ENCODE data around the gene NXNL2. TPM values are rescaled to one million over a fixed set of nuclear protein-coding genes. Genes with fewer than 3 reads are reported as not detected.

The NXNL2 gene
- total and polyA plus RNA-seq, 7 donors = 0.05 TPM; not detected in 6

DNA sequence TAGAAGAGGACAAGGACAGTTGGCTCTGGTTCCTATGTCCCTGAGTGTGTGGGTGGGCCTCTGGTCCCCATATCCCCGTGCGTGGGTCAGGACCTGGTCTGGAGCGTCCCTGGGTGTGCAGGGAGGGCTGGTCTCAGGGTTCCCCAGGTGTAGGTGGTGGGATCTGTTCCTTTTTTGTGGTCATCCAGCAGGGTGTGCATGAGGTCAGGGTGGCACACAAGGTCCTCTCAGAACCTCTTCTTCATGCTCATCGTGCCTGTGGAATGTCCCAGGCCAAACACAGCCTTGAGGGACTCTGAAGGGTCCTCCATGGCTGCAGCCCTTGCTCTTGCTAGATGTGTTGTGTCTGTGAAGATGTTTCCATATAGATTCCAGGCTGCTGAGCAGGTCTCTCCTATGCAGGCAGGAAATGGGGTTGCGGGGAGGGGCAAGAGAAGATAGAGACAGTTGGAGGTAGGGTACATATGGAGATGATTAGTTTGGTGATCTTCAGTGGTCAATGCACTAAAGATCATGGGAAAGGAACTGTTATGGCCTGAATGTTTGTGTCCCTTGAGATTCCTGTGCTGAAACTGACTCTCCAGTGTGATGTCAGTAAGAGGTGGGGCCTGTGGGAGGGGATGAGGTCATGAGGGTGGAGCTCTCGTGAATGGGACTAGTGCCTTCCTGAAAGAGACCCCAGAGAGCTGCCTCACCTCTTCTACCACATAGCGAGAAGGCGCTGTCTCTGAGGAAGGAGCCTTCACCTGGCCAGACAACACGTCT is 53.1 kb downstream of the NXNL2 start:
- TF ChIP-seq, protein P1, sequence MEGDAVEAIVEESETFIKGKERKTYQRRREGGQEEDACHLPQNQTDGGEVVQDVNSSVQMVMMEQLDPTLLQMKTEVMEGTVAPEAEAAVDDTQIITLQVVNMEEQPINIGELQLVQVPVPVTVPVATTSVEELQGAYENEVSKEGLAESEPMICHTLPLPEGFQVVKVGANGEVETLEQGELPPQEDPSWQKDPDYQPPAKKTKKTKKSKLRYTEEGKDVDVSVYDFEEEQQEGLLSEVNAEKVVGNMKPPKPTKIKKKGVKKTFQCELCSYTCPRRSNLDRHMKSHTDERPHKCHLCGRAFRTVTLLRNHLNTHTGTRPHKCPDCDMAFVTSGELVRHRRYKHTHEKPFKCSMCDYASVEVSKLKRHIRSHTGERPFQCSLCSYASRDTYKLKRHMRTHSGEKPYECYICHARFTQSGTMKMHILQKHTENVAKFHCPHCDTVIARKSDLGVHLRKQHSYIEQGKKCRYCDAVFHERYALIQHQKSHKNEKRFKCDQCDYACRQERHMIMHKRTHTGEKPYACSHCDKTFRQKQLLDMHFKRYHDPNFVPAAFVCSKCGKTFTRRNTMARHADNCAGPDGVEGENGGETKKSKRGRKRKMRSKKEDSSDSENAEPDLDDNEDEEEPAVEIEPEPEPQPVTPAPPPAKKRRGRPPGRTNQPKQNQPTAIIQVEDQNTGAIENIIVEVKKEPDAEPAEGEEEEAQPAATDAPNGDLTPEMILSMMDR (IDR thresholded peaks at IDR 0.05) = no peak

DNA sequence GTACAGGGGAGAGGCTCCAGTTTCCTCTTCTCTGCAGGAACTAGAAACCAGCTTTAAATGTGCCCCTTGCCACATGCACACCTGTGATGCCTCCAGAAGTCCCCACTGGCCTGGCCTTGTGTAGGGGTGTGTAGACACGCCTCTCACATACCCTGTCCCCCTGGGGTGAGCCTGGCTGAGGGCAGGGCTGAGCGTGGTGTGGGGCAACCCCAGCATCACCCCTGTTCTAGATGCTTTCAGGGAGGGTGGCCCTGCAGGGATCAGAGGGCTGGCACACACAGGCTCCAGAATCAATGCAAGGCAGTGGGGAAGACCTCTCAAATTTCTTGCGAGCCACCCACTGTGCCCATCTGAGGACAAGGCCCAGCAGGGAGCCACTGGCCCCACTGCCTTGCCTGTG is 54.7 kb downstream of the NXNL2 start:
- TF ChIP-seq, protein P1 (IDR thresholded peaks at IDR 0.05) = no peak
- Histone ChIP-seq H3K4me1 (no peaks in the 10 kb centered on the region), H3K27me3 (ENCODE audit: insufficient read depth in 3 of 3, low read length in 2 of 3) (no peaks in the 10 kb centered on the region), H3K4me3 (no peak overlapping the region), H3K27ac (no peak overlapping the region), H3K36me3 (ENCODE audit: insufficient read depth in 1 of 2, low read depth in 1 of 2) (no peaks in the 10 kb centered on the region), H3K9me3 (no peaks in the 10 kb centered on the region)
- ATAC-seq (no peak), DNase-seq (no peak)
- intact Hi-C loops (cut with DNase I) = loop anchor here (5.0 to 10.0 kb wide), 2 partner anchors 413 to 695 kb away; no protein-coding TSS in a partner anchor
- WGBS, 3 donors = 96 to 100% (median 98%) methylated on average over 3 of the region's 3 CpGs

More for the DNA sequence above, 53.1 kb downstream of the NXNL2 start:
- H3K27ac ChIP-seq = no peak overlapping the region
- no peaks in the 10 kb centered on the region for H3K36me3 ChIP-seq (ENCODE audit: insufficient read depth in 1 of 2, low read depth in 1 of 2)
- no peak overlapping the region for H3K4me3 ChIP-seq
- no peaks in the 10 kb centered on the region for H3K27me3 ChIP-seq (ENCODE audit: insufficient read depth in 3 of 3, low read length in 2 of 3)
- 78 to 88% (median 87%) methylated on average over 9 of the region's 9 CpGs for WGBS, 3 donors
- intact Hi-C loops (cut with DNase I) = loop anchor here in 1 of 2 donors (10.0 kb wide), 1 partner anchor 697 kb away; no protein-coding TSS in a partner anchor
- H3K4me1 ChIP-seq = no peaks in the 10 kb centered on the region
- ATAC-seq = no peak
- H3K9me3 ChIP-seq = no peaks in the 10 kb centered on the region
- DNase-seq = no peak

DNA sequence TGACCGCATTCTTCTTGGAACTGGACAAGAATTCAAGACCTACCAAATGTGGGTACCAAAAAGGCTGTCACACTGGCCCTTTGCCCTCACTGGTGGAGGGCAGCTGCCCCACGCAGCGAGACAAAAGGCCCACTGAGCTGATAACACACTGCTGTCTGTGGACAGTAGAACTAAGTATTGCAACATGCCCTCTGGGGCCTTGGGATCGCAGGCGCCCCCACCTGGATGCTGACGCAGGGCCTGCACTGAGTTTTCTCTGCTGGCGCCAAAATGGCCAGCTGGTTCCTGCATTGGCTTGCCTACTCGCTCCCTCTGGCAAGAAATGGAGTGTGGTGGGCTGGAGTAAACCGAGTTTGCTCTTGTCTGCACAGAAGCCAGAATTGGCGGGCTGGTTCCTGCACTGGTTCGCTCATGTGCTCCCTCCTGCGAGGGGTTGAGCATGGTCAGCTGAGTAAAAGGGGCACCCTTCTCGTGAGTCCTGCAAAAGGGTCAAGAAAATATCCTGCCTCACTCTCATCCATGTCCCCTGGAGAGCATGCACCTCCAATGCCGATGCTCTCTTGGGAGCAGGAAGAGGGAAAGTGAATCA is 55.7 kb downstream of the NXNL2 start:
- Histone ChIP-seq H3K36me3 (ENCODE audit: insufficient read depth in 1 of 2, low read depth in 1 of 2) (no peaks in the 10 kb centered on the region), H3K9me3 (no peaks in the 10 kb centered on the region), H3K4me1 (no peaks in the 10 kb centered on the region), H3K4me3 (no peak overlapping the region), H3K27ac (no peak overlapping the region), H3K27me3 (ENCODE audit: insufficient read depth in 3 of 3, low read length in 2 of 3) (no peaks in the 10 kb centered on the region)
- ATAC-seq (no peak), DNase-seq (no peak)
- intact Hi-C loops (cut with DNase I) = loop anchor here in 1 of 2 donors (5.0 kb wide), 1 partner anchor 412 kb away; no protein-coding TSS in a partner anchor
- WGBS, 3 donors = 85 to 88% (median 85%) methylated on average over 14 of the region's 14 CpGs
- TF ChIP-seq, protein P1 (IDR thresholded peaks at IDR 0.05) = no peak

DNA sequence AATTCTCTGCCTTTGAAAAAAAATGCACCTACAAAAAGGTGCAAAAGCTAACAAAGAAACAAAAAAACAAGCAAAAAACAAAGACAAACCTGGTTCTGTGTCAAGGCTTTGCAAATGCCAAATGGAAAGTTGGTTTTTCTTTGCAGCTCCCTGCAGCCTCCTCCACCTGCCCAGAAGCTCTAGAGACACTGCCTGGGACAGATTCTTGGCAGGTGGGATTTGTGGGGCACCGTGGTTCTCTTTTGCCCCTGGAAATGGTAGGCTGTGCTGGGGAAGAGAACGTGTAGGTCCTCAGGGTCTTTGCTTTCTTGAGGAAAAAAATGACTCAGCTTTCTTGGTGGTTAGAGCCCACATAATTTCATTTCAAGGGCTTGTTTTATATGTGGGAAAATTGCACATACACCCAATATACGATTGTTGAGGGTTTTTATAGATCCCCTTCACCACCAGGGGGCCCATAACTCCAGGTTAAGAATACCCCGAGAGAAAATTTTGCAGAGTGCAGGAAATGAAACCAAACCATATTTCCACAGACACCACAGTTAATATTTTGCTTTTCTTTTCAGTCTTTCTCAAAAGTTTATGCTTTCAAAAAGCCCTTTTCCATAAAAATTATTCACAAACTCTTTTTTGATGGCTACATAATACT is 58.7 kb downstream of the NXNL2 start:
- no peaks in the 10 kb centered on the region for H3K9me3 ChIP-seq
- no peak overlapping the region for H3K4me3 ChIP-seq
- H3K27ac ChIP-seq = no peak overlapping the region
- intact Hi-C loops (cut with DNase I) = loop anchor here (2.0 to 5.0 kb wide), 2 partner anchors 407 to 409 kb away; no protein-coding TSS in a partner anchor
- 25 to 29% (median 26%) methylated on average over 4 of the region's 4 CpGs for WGBS, 3 donors
- no peak for ATAC-seq
- no peak for DNase-seq
- H3K36me3 ChIP-seq (ENCODE audit: insufficient read depth in 1 of 2, low read depth in 1 of 2) = no peaks in the 10 kb centered on the region
- TF ChIP-seq, protein P1 (IDR thresholded peaks at IDR 0.05) = peak; percentile 57
- H3K4me1 ChIP-seq = no peaks in the 10 kb centered on the region
- peaks cover 0 to 2% (median 0%) of the 10 kb centered on the region in 3 donors for H3K27me3 ChIP-seq (ENCODE audit: insufficient read depth in 3 of 3, low read length in 2 of 3)

Other genes starting within 250 kb of the NXNL2 start
- 10 to 100 TPM in 2 of 4 donors, 1 to 10 TPM in 2; 4.1 to 17.2 (median 9.4) TPM for gene SPIN1, start 146.7 kb upstream of the NXNL2 start, total RNA-seq
- 1 to 10 TPM; 2.5 to 9.2 (median 3.7) TPM for gene SPIN1, start 146.7 kb upstream of the NXNL2 start, polyA plus RNA-seq